NCI-H69 (cell line): ENCODE measurements around the gene FBXO8.
A peak's percentile ranks its signal among the peaks of the same experiment; 100 is the strongest.
"Not testable (repeated sequence)": the region's sequence is repeated elsewhere in the genome, so short reads cannot be mapped to it uniquely, and the experiment has no call there.

Experiments
- DNase-seq: peaks from one replicate; lab custom pipeline; 2025; lab: John Stamatoyannopoulos, UW

FBXO8 gene, protein sequence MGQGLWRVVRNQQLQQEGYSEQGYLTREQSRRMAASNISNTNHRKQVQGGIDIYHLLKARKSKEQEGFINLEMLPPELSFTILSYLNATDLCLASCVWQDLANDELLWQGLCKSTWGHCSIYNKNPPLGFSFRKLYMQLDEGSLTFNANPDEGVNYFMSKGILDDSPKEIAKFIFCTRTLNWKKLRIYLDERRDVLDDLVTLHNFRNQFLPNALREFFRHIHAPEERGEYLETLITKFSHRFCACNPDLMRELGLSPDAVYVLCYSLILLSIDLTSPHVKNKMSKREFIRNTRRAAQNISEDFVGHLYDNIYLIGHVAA

DNA sequence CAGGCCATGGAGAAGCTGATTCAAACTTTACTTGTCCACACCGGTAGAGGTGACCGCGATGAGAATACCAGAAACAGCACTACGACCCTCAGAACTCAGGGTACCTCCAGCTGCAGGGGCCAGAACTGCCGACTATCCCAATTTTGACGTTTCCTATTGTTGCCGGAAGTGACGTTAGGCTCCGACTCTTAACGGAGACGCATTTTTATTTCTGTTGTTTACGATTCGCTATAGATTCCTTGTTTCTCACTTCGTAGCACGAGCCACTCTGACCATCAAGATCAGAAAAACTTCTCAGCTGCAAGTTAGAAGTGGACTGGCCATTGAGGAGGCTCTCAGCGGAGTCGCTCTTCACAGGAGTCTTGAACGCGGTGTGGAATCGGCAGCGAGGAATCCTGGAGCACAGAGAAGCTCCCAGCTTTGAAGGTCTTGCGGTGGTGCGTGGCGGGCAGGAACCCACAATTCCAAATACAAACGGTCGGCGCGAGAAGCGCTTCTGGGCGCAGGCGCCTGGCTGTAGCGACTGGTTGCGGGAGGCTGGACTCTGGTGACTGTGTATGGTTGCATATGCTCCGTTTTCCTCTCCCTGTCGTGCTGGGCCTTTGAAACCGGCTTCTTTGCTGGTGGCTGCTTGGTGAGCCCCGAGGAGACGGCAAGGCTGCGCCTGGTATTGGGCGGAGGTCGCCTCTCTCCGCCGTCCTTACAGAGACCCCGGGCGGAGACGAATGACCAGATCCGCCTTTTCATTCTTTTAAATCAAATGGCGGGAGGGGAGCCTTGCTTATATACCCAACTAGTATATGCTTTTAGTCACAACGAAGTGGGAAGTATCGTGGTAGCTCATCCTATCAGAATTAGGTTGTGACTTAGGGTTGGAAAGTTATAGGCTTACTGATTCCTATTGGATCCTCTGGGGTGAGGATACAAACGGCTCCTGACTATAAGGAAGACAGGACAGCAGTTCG lies at the start of gene FBXO8, which contains the start of gene CEP44:
Gene FBXO8 (minus strand): TSS at position 161 of the 965 bp plus-strand sequence. CDS start 20,575 bp downstream, outside the sequence.
Gene CEP44 (plus strand): TSS at position 405 of the 965 bp plus-strand sequence. CDS start 15,211 bp downstream, outside the sequence.
- DNase-seq, result peak; percentile 84

- DNase-seq, result no peak
These were observed 49.5 kb upstream of the FBXO8 start for GRCh38 chr4:174332741-174333493.

DNA sequence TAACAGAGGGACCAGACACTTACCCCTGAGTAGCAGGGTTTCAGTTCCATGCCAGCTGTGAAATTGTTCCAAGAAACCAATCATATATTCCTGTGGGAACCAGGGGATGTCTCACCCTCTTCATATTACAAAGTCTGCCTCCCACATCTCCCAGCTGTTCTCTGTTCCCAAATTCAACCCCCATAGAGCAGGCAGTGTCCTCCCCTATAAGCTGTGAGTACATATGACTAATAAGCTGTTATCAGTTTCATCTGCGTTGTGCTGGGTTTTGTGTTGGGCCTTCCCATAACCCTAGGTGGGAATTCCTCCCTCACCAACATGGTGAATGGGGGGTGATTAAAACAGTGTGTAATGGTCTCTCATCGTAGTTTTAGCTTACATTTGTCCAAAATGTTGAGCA lies 41.3 kb upstream of the FBXO8 start:
- DNase-seq, result peak; percentile 77

- DNase-seq, result no peak
These were observed 40.8 kb upstream of the FBXO8 start for GRCh38 chr4:174324236-174324635.

DNA sequence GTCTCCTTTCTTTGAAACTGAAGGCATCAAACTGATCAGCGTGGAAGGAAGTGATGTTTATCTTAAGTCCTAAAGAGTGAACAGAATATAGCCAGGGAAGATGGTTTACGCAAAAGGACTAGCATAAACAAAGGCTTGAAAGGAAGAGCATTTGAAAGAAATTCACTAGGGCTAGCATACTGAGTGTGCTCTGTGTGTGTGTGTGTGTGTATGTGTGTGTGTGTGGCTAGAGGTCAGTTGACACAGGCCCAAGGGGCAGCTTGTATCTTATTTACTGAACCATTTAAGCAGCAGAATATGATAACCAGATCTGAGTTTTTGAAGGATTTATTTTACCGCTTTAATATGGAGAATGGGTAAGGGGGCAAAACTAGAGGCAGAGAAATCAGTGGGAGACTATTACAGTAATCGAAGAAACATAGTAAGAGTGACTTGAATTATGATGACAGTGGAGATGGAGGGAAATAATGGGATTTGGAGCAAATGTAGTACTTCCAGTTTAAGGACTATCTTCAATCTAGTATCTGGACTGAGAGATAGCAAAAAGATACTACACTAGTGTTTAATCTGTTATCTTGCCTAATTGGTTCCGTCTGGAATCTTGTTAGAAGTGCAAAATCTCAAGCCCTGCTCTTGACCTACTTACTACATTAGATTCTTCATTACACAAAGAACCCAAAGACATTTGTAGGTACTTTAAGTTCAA lies 37.2 kb upstream of the FBXO8 start:
- no peak for DNase-seq

DNA sequence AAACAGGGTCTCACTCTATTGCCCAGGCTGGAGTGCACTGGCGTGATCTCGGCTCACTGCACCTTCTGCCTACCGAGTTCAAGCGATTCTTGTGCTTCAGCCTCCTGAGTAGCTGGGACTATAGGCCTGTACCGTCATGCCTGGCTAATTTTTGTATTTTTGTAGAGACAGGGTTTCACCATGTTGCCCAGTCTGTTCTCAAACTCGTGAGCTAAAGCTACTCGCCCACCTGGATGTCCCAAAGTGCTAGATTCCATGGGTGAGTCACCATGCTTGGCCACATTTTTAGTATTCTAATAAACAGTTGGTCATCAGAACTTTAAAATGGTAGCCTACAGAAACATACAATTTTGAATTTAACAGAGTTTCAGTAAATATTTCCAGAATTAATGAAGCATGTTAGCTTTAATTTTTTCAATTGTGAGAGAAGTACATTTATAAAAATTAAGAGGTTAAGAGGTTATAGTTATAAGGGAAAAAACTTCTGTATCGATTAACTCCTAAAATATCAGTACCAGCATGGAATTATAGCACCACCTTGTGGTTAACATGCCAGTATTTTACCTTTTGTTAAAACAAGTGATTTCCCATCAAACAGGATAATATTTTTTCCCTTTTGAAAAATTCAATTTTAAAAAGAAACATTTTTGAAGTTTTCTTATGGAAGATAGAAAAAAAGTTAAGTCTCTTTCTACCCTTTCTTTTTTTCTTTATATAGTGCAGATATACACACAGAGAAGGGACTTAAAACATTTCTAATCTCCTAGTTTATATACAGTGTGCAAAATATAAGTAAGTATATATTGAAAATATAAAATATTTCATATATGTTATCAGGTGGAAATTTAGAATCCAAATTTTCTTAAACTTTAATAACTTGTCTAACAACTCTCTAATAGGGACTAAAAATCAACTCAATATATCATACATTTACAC lies 35.6 kb upstream of the FBXO8 start:
- peak; percentile 41 for DNase-seq

DNA sequence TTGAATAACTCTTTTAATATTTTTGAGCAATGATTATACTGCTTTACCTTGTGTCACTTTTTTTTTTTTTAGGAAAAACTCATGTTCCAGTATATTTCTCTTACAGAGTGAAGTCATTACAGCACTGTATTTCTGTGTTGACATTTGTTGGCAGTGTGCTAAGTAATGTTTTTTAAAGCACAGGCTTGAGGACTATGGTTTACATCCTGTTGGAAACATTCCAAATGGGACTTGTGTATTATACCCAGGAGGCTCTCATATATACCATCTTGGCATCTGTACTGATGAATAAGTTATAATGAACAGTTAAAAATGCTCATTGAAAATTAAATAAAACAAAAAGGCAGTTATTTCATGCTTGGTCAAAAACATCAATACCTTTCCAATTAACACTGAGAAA lies 34.1 kb upstream of the FBXO8 start:
- peak; percentile 79 for DNase-seq

DNA sequence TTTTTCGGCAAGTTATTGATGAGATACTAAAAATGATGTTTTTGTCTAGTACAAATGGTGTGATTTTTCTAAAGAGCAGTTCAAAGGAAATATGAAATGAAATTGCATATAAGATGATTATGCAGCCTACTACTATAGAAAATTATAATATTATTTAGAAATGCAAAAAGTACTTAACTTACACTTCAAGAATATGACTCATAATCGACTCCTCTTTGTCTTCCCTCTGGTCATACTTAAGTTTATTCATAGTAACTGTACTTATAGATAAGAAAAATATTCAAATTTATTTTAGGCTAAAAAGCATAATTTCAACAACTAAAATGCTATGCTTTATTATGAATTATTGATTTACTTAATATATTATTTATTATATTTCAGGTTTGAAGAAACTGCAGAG lies 33.5 kb upstream of the FBXO8 start:
- no peak for DNase-seq

DNA sequence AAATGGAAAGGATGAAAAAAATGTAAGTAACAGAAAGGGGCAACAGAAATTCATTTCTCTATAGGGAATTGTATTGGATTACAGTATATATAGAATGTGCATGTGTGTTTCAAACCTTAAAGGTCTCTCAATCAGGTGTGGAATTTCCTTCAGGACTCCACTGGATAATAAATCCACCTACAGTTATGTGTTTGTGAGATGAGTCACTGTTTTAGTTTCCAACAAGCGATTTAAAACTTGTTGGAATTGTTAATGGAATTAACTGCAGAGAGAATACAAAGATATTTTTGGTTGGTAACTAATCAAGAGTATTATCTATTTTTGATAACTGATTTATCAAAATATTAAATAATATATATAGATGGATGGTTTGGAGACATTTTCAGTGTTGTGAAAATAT lies 33.1 kb upstream of the FBXO8 start:
- DNase-seq, result no peak

- DNase-seq, result peak; percentile 17
These were observed 31.3 kb upstream of the FBXO8 start for GRCh38 chr4:174314770-174315169.

DNA sequence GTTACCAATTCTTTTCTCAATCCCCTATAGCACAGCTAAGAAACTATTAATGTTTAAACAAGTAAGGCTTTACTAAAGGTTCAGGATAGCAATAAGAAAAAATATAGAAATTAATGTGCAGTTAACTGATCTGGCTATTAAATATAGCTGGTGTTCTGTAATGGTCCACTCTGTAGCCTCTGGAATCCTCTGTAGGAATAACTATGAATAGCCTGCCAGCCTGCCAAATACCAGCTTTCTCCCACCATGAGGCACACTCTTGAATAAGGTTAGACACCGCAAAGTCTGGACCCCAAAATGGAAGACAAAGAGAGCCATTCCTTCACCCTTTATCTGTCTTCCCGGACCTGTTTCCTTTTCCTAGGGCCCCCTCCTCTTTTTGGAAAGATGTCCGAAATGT lies 30.8 kb upstream of the FBXO8 start:
- DNase-seq, result no peak

- DNase-seq, result no peak
These were observed 29.5 kb upstream of the FBXO8 start for GRCh38 chr4:174312993-174313392.

- DNase-seq, result no peak
These were observed 24.2 kb upstream of the FBXO8 start for GRCh38 chr4:174307694-174308093.

DNA sequence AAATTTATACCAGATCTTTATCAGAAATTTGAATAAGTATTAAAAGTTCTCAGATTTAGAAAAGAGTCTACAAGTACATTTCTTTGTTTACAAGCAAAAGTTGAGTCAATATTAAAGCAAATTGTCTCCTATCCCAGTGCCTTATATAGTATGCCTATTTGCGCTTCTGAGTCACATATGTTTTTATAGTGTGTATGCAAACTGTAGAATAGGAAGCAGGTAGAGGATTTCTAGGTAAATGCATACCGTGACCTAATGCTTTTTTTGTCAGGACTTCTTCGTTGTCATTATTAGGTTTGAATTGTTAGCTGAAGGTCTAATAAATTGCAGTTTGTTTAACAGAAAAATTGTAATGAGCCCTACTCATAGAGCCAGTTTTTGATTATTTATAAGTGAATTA lies 22.5 kb upstream of the FBXO8 start:
- no peak for DNase-seq

DNA sequence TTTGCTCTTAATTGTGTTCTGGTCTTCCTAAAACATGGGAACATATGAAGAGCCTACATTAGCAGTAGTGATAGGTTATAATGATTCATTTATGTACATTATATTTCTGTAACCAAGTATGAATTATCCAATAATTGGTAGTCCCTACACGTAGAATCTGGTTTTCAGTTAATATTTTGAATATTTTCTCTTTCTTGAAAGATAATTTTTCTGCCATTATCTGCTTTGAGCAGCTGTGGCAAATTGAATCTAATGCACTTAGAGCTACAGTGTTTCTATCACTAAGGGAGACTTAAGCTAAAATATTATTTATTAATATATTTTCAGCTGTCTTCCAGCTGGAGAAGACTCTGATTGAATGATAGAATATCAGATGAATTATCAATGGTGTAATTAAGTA lies 21.2 kb upstream of the FBXO8 start:
- no peak for DNase-seq

DNA sequence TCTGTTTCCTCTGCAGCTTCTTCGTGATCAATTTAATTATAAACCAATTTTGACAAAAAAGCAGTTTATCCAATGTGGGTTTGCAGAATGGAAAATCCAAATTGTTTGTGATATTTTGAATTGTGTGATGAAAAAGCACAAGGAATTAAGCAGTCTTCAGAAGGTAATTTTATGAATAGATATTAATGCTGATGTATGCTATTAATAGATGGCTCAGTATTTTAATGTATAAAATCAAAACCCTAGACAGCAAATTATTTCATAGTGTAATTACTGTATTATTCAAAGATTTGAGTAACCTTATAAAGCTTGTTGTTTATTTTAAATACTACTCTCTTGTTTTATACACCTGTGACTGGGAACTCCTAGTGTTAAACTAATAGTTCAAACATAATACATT lies 20.2 kb upstream of the FBXO8 start:
- DNase-seq, result no peak

- not testable (repeated sequence) for DNase-seq
These were observed 11.7 kb upstream of the FBXO8 start for GRCh38 chr4:174295142-174295541.

- not testable (repeated sequence) for DNase-seq
These were observed 11.2 kb upstream of the FBXO8 start for GRCh38 chr4:174294641-174295040.

GRCh38 chr4:174292473-174292872 lies 9.0 kb upstream of the FBXO8 start:
- no peak for DNase-seq

- DNase-seq, result no peak
These were observed 3.4 kb upstream of the FBXO8 start for GRCh38 chr4:174286870-174287269.
